GM18499 (cell line): ENCODE results near the gene TMEM132C.
"Not testable (repeated sequence)": the region's sequence is repeated elsewhere in the genome, so short reads cannot be mapped to it uniquely, and the experiment has no call there.

Source experiments
- ATAC-seq: cut with Tn5 transposase; IDR thresholded peaks from one replicate; pipeline ENCODE4 v1.9.1; 2021; ENCODE audit warnings: moderate number of reproducible peaks; ENCODE audit not compliant: insufficient read depth, unreplicated experiment

Gene TMEM132C

DNA sequence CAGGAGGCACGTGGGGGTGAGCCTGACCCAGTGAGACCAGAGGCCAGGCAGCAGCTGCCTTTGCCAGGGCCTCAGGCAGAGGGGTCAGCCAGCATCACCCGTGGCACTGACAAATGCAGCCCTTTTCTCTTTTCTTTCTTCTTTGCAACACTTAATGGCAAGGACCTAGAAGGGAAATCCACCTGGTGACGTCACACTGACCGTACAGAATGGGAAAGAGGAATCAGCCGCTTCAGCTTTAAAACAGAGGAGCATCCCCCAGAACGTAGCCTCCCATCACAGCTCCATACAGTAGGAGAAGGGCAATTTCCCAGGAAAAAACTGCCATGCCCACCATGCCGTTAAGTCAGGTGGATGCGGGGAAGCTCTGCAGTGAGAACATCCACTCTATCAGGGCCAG lies 328.6 kb downstream of the TMEM132C start:
- no peak for ATAC-seq

DNA sequence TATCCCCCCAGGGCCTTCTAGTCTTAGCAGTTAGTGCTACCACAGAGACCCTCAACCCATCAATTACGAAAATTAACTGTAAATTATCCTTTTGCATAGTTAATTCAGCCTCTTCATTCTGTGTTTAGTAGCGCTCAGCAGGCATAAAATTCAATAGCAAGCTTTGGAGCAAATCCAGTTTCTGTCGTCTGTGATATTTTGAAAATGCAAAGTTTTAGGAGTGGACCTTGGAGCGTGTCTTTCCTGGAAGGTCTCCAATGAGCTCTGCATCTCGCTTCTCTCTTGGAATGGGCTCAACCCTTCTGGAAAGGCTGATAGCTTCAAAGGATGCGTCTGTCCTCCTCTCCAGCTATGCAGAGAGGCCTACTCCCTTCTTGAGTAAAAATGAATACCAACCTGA lies 333.9 kb downstream of the TMEM132C start:
- ATAC-seq: no peak

DNA sequence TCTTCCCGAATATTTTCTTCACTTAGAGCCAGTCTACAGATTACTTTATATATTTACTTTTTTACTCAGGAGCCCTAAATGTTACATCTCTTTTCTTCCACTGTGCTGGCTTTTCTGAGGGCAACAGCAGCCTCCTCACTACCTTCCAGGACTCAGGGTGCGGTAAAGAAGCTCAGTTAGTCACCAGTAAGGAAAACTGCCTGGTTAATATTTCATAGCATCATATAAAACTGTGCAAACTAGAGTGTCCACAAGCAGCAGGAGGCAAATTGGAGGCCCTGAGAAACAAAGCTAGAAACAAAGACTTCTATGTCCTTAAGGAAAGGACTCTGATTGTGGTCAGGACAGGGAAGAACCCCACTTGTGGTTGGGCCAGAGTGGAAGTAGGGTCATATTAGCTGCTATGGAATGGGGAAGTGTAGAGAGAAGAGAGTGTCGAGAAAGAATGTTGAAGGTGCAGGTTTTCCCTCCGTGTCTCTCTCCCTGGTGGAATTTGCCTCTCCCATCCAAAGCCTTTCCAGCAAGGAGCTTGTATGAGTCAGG lies 336.7 kb downstream of the TMEM132C start:
- no peak for ATAC-seq

DNA sequence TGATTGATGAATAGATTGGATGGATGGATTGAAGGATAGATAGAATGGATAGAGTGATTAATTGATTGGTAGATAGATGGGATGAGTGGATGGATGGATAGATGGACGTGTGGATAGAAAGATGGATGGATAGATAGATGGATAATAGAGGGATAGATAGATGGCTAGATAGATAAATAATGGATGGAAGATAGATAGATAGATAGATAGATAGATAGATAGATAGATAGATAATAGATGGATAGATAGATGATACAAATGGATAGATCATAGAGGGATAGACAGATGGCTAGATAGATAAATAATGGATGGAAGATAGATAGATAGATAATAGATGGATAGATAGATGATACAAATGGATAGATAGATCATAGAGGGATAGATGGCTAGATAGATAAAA lies 337.2 kb downstream of the TMEM132C start:
- ATAC-seq: not testable (repeated sequence)

DNA sequence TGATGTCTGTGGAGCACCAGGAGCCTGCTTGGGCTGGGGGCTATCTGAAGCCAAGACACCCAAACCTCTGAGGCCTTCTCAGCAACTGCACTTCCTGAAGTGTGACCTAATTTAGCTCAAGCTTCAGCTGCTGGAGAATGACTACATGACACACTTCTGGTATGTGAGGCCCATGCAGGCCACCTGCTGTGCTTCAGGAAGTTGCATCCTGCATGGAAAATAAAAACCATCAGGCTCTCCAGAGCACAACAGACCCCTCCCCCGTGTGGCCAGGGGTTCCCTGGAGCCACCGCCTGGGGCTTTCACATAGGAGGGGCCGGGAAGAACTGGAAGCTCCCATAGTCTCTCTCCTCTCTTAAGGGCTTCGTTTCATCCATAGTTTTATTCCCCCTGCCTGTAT lies 339.1 kb downstream of the TMEM132C start:
- ATAC-seq: no peak

DNA sequence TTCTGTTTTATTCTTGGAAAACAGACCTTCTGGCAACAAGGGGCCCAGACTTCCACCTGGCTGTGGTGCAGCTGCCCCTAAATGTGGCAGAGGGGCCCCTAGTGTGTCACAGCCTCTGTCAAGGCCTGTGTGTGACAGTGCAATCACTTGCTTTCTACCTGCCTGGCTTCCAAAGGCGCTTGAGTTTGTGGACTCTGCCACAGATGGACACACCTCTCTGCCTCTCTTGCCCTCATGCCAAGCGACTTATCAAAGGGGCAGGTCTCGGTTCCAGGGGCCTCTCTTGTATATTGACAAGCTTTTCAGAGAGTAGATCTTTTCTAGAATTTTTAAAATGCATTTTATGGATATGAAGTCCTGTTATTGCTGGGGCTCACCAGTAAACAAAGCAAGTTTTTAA lies 339.6 kb downstream of the TMEM132C start:
- no peak for ATAC-seq

DNA sequence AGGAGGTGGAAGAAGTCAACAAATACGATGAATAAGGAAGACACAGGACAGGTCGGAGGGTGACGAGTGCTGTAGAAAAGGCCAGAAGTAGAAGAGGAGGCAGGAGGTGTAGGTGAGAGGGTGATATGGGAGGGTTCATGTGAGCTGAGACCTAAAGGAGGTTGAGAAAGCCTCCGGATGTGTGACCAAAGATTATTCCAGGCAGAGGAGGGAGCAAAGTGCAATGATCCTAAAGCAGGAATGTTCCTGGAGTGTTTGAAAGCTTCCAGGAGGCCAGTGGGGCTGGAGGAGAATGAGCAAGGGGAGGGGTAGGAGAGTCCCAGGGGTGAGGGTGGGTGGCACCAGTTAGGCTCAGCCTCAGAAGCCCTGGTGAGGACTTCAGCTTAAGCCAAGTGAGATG lies 340.0 kb downstream of the TMEM132C start:
- ATAC-seq: no peak

DNA sequence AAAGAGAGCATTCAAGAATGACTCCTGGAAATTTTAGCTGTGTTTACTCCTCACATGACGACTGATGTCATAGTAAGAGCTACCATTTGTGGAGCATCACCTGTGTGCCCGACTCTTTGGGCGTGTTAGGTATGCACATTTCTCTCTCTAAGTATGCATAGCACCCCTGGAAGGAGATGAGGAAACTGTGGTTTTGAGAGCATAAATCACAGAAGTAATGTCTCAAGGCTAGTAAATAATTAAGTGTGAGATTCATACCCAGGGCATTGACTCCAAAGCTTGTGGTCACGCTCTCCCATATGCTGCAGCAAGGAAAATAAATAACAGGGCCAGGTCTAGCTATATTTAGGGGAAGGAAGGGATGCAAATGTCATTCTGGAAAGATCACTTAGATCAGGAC lies 340.7 kb downstream of the TMEM132C start:
- no peak for ATAC-seq

DNA sequence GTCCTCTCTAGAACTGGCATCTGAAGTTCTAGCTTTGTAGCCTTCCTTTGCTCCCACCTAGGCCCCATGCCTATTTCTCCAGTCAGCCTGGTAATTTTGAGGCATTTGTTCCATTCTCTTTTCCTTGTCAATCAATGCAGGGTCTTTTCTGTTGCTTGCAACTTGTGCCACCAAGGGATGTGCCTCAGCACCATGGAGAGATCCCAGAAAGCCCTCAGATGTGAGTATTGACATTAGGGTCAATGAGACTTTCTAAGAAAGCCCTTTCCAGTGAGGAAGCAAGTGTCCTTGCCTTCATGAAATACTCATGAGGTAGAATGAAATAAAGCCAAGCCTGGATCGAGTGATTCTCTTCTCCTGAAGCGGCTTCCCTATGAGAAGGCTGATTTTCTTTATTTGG lies 342.9 kb downstream of the TMEM132C start:
- ATAC-seq: no peak

DNA sequence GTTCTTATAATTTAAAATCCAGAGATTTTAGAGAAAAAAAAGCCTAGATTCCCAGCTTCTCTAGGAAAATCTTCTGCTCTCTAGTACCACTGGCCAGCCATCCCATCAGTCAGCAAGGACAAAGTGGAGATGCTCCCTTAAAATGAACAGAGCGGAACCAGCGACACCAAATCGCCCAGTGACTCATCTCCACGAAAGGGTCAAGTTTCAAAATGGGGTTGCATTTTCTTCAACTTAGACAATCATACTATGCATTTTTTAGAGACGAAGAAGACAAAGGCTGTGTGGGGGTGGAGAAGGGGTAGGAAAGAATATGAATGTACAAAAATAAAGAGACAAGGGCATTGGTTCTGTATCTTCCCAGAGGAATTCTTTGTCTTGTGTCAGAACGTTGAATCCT lies 344.8 kb downstream of the TMEM132C start:
- no peak for ATAC-seq

DNA sequence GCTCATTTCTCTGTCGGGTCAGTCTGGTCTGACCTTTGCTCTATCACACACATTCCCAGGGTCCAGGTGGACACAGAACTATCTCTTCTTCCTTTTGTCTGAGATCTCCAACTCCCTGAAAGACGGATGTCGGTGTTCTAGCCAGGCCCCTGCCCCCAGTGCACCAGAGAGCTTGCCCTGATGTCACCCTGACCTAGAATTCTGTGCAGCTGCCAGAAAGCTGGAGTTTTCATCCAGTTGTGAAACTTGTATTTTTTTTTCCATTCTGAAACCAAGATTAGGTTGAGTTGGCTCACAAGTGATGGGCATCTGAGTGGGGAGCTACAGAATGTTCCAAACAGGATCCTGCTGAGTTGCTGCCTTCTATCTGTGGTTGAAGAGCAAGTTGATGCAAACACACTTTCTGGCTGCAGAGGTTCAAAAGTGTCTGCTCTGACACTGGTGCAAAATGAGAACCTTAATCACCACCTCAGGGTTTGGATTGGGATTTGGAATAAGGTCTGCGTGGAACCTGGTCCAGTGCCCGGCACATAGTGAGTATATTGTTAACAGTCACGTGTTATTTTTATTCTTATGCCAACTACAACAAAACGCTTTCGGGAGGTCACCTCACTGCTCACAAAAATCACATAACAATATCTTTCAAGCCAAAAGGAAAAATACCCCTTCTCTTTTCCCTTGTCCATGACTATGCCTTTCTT lies 345.3 kb downstream of the TMEM132C start:
- ATAC-seq: no peak

DNA sequence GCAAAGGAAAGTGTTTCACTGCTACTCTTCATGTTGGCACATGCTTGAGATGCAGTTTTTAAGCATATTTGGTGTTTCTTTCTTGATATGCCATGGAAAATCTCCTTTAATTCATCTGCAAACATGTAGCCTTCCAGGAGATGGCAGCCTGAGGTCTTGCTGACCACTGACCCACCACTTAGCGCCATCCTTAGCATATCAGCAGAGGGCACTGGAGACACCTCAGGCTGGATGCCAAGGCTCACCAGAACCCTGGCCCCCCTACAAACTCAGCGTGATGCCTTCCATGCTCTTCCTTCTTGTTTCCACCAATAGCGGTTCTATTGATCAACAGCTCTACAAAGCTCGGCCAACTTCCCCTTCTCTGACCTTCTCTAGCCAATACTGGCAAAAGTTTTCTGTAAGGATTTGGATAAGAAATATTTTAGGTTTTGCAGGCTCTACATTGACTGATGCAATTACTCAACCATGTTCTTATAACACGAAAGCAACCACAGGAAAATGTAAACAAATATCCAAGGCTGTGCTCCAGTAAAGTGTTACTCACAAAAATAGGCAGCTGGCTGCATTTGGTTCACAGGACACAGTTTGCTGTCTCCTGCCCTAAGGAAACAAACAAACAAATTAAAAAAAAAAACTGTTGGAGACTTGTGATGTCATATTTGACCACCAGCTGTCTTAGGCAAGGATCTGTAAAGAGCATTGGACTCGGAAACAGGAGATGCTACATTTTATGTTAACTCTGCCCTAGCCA lies 347.0 kb downstream of the TMEM132C start:
- ATAC-seq: no peak

DNA sequence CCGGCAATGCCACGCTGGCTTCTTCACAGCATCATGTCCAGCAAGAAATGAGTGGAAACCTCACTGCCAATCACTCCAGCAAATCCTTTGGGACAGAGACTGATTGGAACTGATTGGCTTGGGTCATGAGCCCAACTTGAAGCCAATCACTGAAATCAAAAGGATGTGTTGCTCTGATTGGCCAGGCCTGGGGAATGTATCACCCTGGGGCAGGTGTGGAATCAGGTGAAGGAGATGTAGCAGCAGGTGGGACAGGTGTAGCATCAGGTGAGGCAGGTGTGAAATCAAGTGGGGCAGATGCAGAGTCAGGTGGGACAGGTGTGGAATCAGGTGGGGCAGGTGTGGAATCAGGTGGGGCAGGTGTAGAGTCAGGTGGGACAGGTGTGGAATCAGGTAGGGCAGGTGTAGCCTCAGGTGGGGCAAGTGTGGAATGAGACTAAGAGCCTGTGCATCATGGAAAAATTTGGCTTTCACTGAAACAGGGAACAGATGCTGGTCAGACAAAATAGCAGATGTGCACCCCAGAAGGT lies 350.4 kb downstream of the TMEM132C start:
- ATAC-seq: no peak

DNA sequence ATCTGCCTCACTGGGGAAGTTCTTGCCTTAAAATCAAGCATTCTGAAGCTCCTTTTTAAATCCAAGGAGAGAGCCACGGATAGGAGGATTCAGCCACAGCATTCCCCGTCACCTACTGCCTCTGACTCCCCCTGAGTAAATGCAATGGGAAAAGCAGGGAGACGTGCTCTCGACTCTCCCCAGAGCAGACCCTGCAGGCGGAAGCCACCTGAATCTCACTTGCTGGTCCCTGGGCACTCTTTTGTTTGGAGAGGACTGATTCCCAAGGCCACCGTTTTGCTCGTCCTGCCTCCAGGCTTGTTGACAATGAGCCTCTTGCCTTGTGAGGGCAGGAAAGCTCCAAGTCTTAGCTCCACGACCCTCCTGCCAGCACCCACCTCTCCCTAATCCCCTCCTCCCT lies 352.3 kb downstream of the TMEM132C start:
- ATAC-seq: no peak

DNA sequence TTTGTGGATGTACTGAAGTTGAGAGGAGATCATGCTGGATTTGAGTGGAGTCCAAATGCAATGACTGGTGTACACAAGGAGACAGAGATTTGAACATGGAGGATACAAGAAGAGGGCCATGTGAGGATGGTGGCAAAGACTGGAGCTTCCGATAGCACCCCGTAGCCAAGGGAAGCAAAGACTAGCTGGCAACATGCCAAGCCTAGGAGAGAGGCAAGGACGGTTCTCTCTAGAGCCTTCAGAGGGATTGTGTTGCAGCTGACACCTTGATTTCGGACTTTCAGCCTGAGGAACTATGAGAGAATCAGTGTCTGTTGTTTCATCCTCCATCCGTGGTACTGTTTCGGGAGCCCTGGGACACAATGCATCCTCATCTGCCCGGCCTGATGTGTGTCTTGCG lies 354.3 kb downstream of the TMEM132C start:
- no peak for ATAC-seq

DNA sequence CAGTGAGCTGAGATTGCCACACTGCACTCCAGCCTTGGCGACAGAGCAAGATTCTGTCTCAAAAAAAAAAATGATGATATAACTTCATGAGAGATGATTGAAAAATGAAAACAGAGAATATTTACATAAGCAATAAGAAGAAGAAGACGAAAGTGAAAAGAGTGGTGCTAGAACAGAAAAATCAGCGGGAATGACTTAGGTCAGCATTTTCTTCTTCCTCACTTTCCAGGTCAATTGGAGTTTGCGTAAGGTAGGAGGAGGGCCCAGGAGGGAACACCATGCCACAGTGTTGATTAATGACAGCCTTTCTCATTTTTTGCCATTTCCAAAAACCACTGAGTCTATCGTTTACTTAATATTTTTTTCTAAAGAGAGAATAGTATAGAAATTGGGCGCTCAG lies 356.8 kb downstream of the TMEM132C start:
- ATAC-seq: no peak

DNA sequence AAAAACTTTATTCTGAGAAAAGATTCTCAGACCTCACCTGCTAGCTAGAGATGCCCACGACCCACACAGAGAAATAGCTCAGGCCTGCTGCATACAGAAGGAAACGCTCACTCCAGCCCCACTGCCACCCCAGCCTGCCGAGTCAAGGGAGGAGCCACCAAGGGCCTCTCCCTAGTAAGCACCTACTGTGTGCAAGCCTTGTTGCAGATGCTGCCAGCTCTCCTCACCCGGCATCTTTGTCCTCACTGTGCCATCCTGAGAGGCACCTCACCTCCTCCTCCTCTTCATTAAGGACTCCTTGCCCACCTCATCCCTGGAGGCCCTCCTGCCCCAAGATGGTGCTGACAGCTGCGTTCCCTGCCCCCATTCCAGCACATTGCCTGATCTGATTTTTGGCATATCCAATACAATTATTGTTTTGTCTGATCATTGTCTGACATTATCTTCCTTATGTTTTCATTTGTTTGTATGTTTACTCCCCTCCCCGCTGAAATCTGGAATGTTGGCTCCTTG lies 359.9 kb downstream of the TMEM132C start:
- ATAC-seq: no peak

DNA sequence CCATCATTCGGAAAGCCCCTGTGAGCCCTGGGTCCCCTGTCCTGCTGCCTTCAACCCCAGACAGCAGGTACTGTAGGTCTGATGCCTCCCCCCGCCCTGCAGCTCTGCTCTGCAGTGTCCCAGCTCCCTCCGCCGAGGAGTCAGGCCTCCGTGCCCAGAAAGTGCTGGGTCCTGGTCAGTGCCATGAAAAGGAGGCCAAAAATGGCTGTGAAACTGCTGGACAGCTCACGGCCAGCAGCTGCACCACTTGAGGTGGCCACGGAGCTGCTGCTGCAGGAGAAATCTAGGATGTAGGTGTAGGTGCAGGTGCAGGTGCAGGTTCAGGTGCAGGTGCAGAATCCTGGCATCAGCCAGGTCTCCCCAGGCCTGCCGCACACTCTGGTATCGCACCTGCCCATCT lies 360.7 kb downstream of the TMEM132C start:
- no peak for ATAC-seq

DNA sequence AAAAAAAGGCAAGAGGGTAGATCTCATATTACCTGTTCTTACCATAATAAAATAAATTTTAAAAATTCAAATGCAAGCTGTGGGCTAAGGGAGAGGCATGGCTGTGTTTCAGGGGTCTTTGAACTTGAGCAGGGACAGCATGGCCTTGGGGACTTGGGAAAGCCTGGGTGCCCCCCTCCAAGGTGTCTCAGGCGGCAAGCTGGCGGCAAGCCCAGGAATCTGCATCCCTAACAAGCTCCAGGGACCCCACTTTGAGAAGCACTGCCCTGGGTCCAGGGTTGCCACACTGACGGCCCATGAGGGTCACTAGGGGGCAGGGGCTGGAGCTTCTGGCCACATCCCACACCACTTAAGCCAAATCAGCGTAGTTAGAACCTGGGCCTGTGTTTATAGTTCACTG lies 363.0 kb downstream of the TMEM132C start:
- no peak for ATAC-seq

DNA sequence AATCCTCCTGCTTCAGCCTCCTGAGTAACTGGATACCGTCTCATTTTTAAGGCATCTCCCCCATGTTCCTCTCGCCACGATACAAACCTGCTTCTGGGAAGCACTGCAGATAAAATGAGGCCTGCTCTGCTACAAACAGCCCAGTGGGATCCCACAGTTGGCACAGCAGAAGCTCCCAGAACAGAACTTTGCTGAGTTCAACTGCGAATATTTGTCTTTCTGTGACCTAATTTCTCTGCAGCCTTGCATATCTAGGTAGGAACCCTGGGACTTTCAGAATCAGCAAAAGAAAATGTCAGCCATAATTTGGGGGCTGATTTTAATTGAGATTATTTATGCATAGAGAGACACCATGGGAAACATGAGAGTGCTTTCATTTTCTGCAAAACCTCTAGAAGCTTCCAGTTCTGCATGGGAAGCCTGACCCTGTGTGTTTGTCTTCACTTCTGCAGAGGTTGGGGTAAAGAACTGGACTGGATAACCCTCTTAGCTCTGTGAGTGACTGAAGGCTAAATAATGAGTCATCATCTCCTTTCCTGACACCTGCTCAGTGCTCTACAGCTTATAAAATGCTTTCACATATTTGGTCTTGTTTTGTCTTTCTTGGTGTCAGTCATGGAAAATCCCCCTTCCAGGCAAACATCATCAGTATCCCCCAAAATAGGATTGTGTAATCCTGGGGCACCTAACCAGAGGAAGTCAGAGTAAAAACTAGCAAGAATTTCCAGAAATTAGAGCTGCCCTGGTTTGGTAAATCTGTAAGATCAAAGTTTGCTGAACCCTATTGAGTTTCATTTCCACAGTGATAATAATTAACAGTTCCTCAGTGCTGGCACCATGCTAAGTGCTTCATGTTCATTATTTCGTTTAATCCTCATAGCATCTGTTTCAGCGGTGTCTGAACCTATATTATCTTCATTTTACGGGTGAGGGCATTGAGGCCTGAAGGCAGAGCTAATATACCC lies 371.0 kb downstream of the TMEM132C start:
- peak; percentile 93 for ATAC-seq
